HG02943 (cell line): Measurements from ENCODE around the gene TYRP1.

Experiments
- ATAC-seq: cut with Tn5 transposase; IDR thresholded peaks from one replicate; pipeline ENCODE4 v1.9.1; 2021; ENCODE audit warnings: mild to moderate bottlenecking, low read depth, moderate library complexity; ENCODE audit not compliant: unreplicated experiment

Gene TYRP1

GRCh38 chr9:12695474-12695873 is 2.3 kb downstream of the TYRP1 start:
- no peak for ATAC-seq

DNA sequence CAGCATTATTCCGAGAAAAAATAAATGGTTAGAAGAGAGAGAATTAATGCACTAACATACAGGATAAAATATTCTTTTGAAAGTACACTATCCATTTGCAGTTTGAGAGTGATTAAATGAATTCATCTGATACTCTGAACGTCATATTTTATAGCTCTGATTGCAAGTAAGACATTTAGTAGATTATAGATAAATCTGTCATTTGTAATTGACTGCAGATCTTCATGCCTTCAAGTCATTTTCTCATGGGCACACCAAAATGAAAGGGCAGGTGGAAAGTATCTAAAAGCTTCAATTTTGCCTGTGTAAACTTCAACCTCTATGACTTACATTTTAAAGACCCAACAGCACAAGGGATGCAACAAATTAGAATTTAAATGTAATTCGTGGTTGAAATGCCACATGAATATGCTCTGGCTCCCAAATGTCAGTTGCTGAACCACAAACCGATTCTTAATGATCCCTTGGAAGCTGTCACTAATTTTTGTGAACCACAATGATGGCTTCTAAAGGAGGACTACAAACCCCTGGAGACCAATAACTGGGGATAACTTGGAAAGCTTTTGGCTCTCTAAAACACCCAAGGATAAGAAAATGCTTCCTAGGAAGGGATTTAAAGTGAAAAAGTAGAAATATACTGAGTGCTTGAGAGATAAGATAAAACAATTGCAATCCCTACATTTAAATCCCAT is 3.9 kb downstream of the TYRP1 start:
- ATAC-seq: no peak

GRCh38 chr9:12697719-12698118 is 4.5 kb downstream of the TYRP1 start:
- ATAC-seq: no peak

DNA sequence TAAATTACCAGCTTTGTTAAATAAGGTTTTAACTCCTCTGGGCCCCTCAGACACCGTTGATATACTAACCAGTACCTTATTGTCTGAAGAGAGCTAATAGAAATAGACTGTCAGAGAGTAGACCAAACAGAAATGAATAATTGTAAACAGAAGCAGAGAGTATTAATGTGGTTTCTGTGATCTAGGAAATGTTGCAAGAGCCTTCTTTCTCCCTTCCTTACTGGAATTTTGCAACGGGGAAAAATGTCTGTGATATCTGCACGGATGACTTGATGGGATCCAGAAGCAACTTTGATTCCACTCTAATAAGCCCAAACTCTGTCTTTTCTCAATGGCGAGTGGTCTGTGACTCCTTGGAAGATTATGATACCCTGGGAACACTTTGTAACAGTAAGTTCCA is 5.1 kb downstream of the TYRP1 start:
- no peak for ATAC-seq

- no peak for ATAC-seq
Measured at GRCh38 chr9:12698986-12699385, 5.8 kb downstream of the TYRP1 start.

- ATAC-seq: no peak
Measured at GRCh38 chr9:12699529-12699928, 6.3 kb downstream of the TYRP1 start.

- ATAC-seq: no peak
Measured at GRCh38 chr9:12701126-12701525, 7.9 kb downstream of the TYRP1 start.

GRCh38 chr9:12702160-12702758 is 9.1 kb downstream of the TYRP1 start:
- no peak for ATAC-seq

GRCh38 chr9:12703996-12704395 is 10.8 kb downstream of the TYRP1 start:
- ATAC-seq: no peak

- ATAC-seq: no peak
Measured at GRCh38 chr9:12705738-12706391, 12.7 kb downstream of the TYRP1 start.

DNA sequence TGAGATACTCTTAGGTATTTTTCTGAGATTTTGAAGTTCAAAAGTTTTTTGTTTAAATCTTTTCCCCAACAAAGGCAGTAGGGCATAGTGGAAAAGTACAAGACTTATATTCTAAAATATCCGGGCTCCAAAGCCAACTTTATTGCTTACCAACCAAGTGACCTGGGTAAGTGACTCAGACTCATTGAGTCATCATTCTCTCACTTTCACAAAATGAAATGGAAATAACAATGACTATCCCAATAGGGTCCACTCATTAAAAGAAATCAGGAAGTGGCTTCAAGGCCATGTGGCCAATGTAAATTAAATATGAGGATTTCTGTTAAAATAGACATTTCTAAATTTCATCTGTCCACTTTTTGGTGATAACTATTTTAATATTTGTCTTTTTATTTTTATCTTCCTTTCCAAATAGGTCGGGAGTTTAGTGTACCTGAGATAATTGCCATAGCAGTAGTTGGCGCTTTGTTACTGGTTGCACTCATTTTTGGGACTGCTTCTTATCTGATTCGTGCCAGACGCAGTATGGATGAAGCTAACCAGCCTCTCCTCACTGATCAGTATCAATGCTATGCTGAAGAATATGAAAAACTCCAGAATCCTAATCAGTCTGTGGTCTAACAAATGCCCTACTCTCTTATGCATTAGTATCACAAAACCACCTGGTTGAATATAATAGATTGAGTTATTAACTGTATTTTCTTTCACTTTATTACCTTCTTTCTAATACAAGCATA is 15.5 kb downstream of the TYRP1 start:
- ATAC-seq: no peak

- ATAC-seq: no peak
Measured at GRCh38 chr9:12712532-12712931, 19.3 kb downstream of the TYRP1 start.

GRCh38 chr9:12715268-12715667 is 22.1 kb downstream of the TYRP1 start:
- no peak for ATAC-seq

DNA sequence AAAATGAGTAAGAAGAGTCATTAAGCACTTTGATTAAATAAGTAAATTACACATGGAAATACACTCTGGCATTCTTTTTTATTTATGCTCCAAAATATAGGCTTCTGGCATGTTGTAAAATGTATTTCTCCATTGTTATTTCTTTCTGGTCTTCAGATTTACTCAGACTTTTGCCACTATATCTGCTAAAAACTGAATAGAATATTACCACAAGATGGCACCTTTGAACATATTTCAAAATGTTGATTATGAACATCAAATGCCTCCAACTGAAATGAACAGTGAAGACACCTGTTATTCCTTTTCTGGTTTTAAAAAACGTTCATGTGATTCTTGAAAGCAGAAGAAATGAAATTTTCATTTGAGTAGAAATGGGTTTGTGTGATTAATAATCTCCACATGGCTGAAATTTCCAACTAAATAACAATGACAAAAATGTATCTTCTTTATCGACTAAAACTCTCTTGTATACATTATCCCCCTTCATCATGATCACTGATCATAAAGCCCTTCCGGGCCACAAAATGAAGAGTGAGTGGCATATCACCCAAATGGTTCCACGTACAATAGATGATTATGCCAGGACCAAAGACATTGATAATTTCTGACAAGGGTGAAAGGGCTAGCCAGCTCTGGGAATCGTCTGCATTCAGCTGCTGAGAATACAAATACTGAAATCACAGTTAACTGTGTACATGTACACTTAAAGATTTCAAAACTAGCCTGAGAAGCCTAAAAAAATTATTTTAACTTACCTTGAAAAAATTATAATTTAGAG is 23.8 kb downstream of the TYRP1 start:
- ATAC-seq: no peak

DNA sequence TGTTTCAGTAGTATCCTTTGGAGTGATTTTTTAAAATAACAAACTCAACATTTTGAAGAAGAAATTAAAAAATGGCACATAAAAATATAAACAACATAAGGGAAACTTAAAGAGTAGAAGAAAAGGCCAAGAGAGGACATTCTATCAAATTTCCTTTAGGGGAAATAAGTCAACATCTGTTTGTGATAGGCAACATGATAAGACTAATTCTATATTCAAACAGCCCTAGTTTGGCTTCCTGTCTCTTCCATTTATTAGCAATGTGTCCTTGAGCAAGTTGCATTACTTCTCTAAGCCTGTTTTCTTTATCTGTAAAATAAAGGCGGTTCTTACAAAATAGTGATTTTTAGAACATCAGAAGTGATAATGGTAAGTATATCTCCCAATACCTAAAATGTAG is 24.7 kb downstream of the TYRP1 start:
- ATAC-seq: no peak

DNA sequence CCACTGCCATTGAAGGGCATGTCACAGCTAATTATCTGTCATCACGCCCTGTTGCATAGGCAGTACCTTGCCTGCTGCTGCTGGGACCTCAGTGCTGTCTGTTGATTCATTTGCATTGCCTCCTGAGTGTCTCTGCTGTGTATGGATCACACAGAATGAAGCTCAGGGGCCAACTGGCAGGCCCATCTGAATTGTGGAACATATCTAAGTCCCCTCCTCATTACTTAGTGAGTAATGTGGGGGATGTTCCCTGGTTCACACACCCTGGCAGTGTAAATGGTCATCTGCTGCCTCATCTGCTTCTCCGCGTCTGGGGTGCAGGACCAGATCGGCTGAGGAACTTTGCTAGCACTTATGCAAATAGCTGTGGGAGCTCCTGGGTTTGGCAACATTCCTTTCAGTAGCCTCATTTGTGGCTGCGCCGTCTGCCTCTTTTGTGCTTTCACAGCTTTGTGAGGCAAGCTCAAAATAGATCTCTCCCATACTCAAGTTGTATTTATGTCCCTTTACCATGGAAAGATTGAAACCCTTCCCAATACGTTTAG is 25.4 kb downstream of the TYRP1 start:
- ATAC-seq: no peak

- ATAC-seq: no peak
Measured at GRCh38 chr9:12719431-12719830, 26.2 kb downstream of the TYRP1 start.

DNA sequence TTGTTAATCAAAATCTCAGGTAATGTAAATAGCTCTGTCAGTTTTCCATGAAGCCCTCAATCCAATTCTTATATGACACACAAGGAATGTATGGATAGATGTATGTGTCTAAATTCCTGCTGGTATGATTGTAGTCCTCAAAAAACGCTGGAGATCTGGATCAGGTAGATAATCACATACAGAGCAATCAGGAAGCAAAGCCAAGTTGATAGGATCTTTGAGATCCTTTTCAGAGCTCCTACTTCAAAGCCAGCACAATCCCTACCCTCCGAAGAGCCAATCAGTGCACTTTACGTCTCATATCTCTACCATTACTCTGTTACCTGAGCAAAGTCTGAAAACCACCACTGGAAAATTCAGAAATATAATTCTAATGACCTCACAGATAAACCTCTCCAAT is 27.4 kb downstream of the TYRP1 start:
- ATAC-seq: no peak

DNA sequence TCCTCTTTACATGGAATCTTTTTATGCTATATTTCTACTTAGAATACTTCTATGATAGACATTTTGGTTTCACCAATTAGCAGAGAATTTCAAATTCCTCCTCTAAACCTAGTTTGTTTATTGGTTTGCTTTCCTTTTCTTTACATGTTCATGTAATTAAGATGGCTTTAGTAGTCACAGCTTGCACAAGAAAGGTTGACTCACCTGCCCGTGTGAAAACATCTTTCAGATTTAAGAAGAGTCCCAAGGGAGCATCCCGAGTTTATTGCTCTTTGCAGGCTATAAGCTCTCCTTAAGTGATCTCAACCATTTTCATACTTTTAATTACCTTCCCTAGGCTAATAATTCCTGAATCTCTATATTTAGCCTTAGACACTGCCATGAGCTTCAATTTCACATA is 28.9 kb downstream of the TYRP1 start:
- ATAC-seq: no peak

GRCh38 chr9:12723409-12724028 is 30.3 kb downstream of the TYRP1 start:
- ATAC-seq: no peak
